Measurements from ENCODE around the gene SSH3.

DNA sequence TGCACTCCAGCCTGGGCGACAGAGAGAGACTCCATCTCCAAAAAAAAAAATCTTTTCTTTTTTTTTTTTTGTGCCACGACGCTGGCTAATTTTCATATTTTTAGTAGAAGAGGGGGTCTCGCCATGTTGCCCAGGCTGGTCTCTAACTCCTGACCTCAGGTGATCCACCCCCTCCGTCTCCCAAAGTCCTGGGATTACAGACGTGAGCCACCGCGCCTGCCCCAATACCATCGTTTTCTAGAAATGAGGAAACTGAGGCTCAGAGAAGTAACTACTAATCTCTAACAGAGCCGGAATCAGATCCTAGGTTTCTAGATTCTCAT lies 13.5 kb downstream of the SSH3 start:
- TF ChIP-seq EP300 (IDR thresholded peaks at IDR 0.05) (no peak), POLR2A (IDR thresholded peaks at IDR 0.05) (no peak), POLR2AphosphoS5 (IDR thresholded peaks at IDR 0.05) (no peak)
- TF ChIP-seq, protein P1, sequence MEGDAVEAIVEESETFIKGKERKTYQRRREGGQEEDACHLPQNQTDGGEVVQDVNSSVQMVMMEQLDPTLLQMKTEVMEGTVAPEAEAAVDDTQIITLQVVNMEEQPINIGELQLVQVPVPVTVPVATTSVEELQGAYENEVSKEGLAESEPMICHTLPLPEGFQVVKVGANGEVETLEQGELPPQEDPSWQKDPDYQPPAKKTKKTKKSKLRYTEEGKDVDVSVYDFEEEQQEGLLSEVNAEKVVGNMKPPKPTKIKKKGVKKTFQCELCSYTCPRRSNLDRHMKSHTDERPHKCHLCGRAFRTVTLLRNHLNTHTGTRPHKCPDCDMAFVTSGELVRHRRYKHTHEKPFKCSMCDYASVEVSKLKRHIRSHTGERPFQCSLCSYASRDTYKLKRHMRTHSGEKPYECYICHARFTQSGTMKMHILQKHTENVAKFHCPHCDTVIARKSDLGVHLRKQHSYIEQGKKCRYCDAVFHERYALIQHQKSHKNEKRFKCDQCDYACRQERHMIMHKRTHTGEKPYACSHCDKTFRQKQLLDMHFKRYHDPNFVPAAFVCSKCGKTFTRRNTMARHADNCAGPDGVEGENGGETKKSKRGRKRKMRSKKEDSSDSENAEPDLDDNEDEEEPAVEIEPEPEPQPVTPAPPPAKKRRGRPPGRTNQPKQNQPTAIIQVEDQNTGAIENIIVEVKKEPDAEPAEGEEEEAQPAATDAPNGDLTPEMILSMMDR (IDR thresholded peaks at IDR 0.05): no peak

Measured in upper lobe of left lung (tissue), 4 donors.